Activated naive CD4-positive, alpha-beta T cell treated with anti-CD3 and anti-CD28 coated beads for 36 hours (primary cell): ENCODE data around the gene OR8G1. TPM values are rescaled to one million over a fixed set of nuclear protein-coding genes. Genes with fewer than 3 reads are reported as not detected.
"Not testable (repeated sequence)": the region's sequence is repeated elsewhere in the genome, so short reads cannot be mapped to it uniquely, and the experiment has no call there.

Experiments used
- CTCF ChIA-PET: fragments of 350-600 bp; sonication (Branson Sonifier 250); formaldehyde crosslinking; loops from one replicate; lab custom pipeline; 2021; ENCODE audit warnings: antibody characterized with exemption; lab: Charles Lee
- DNase-seq: peaks from one replicate; pipeline ENCODE4 v3.0.0-alpha.2; 2020
- H3K27ac Mint-ChIP-seq: one replicate; pipeline ENCODE4 v1.8.0; 2021; ENCODE audit warnings: mild to moderate bottlenecking, mixed read lengths
- H3K27me3 Mint-ChIP-seq: one replicate; pipeline ENCODE4 v1.8.0; 2021; ENCODE audit warnings: low read depth, mixed read lengths
- H3K36me3 Mint-ChIP-seq: one replicate; pipeline ENCODE4 v1.8.0; 2021; ENCODE audit warnings: low read depth, mixed read lengths
- H3K4me1 Mint-ChIP-seq: one replicate; pipeline ENCODE4 v1.8.0; 2021; ENCODE audit warnings: low read depth, mixed read lengths
- H3K4me3 Mint-ChIP-seq: one replicate; pipeline ENCODE4 v1.8.0; 2021; ENCODE audit warnings: mild to moderate bottlenecking, moderate library complexity, mixed read lengths
- H3K9me3 Mint-ChIP-seq: one replicate; pipeline ENCODE4 v1.8.0; 2021; ENCODE audit warnings: mixed read lengths
- intact Hi-C: fragments of 100-400 bp; cut with micrococcal nuclease; formaldehyde crosslinking; loops from one replicate; pipeline ENCODE4 v1.15.1; 2023
- total RNA-seq, 2 experiments: library from RNA; stranded (reverse); gene quantifications; one replicate each; pipeline ENCODE4 v1.2.3, GENCODE V29; 2021

OR8G1 gene
- total RNA-seq, 2 experiments from 2014 or later, result not detected

GRCh38 chr11:124265041-124265440, 24.1 kb downstream of the OR8G1 start:
- H3K27me3 Mint-ChIP-seq, H3K27ac Mint-ChIP-seq, intact Hi-C loops, H3K4me3 Mint-ChIP-seq, DNase-seq, H3K9me3 Mint-ChIP-seq, H3K36me3 Mint-ChIP-seq, H3K4me1 Mint-ChIP-seq: not testable (repeated sequence)
- CTCF ChIA-PET, result interaction anchor here (0.6 kb wide), 1 partner anchor 192 kb away, joined by 4 read pairs; no protein-coding TSS in a partner anchor

- H3K4me1 Mint-ChIP-seq, H3K9me3 Mint-ChIP-seq, H3K36me3 Mint-ChIP-seq, intact Hi-C loops, H3K27me3 Mint-ChIP-seq, H3K27ac Mint-ChIP-seq, H3K4me3 Mint-ChIP-seq, DNase-seq: not testable (repeated sequence)
- CTCF ChIA-PET, result interaction anchor here (0.6 kb wide), 1 partner anchor 24 kb away, joined by 3 read pairs; no protein-coding TSS in a partner anchor
Measured at GRCh38 chr11:124270886-124271285, 30.0 kb downstream of the OR8G1 start.

- H3K36me3 Mint-ChIP-seq, result no peaks in the 10 kb centered on the region
- intact Hi-C loops, result no loop called here
Measured at GRCh38 chr11:124274000-124274399, 33.1 kb downstream of the OR8G1 start.

GRCh38 chr11:124276081-124276480, 35.2 kb downstream of the OR8G1 start:
- no peak overlapping the region for H3K4me3 Mint-ChIP-seq
- no peak for DNase-seq
- H3K27ac Mint-ChIP-seq, result no peak overlapping the region
- H3K36me3 Mint-ChIP-seq, result no peaks in the 10 kb centered on the region
- H3K27me3 Mint-ChIP-seq, result peaks cover 4% of the 10 kb centered on the region
- H3K9me3 Mint-ChIP-seq, result no peaks in the 10 kb centered on the region
- CTCF ChIA-PET, result no interaction called here
- intact Hi-C loops, result no loop called here
- H3K4me1 Mint-ChIP-seq, result no peaks in the 10 kb centered on the region

More at GRCh38 chr11:124274000-124274399, 33.1 kb downstream of the OR8G1 start:
- CTCF ChIA-PET, result interaction anchor here (0.6 to 0.8 kb wide), 2 partner anchors 39 to 202 kb away, joined by 3 read pairs; no protein-coding TSS in a partner anchor
- DNase-seq, result no peak
- Mint-ChIP-seq H3K4me1 (no peaks in the 10 kb centered on the region), H3K9me3 (no peaks in the 10 kb centered on the region), H3K4me3 (no peak overlapping the region), H3K27me3 (peaks cover 2% of the 10 kb centered on the region), H3K27ac (no peak overlapping the region)

GRCh38 chr11:124277207-124277606, 36.3 kb downstream of the OR8G1 start:
- CTCF ChIA-PET, result interaction anchor here (0.7 kb wide), 1 partner anchor 208 kb away, joined by 3 read pairs; no protein-coding TSS in a partner anchor
- H3K36me3 Mint-ChIP-seq, result no peaks in the 10 kb centered on the region
- no peak overlapping the region for H3K27ac Mint-ChIP-seq
- intact Hi-C loops, result no loop called here
- no peak overlapping the region for H3K4me3 Mint-ChIP-seq
- no peaks in the 10 kb centered on the region for H3K4me1 Mint-ChIP-seq
- peaks cover 4% of the 10 kb centered on the region for H3K27me3 Mint-ChIP-seq
- no peak for DNase-seq
- H3K9me3 Mint-ChIP-seq, result no peaks in the 10 kb centered on the region

GRCh38 chr11:124277804-124278203, 36.9 kb downstream of the OR8G1 start:
- Mint-ChIP-seq H3K4me1 (no peaks in the 10 kb centered on the region), H3K27ac (no peak overlapping the region), H3K36me3 (no peaks in the 10 kb centered on the region), H3K4me3 (no peak overlapping the region), H3K9me3 (no peaks in the 10 kb centered on the region), H3K27me3 (peaks cover 4% of the 10 kb centered on the region)
- CTCF ChIA-PET, result interaction anchor here (0.7 kb wide), 1 partner anchor 208 kb away, joined by 3 read pairs; no protein-coding TSS in a partner anchor
- no peak for DNase-seq
- intact Hi-C loops, result no loop called here

- CTCF ChIA-PET, result no interaction called here
- peaks cover 4% of the 10 kb centered on the region for H3K27me3 Mint-ChIP-seq
- H3K27ac Mint-ChIP-seq, result no peak overlapping the region
- no peaks in the 10 kb centered on the region for H3K4me1 Mint-ChIP-seq
- H3K4me3 Mint-ChIP-seq, result no peak overlapping the region
- no peaks in the 10 kb centered on the region for H3K36me3 Mint-ChIP-seq
- H3K9me3 Mint-ChIP-seq, result no peaks in the 10 kb centered on the region
- DNase-seq, result no peak
- intact Hi-C loops, result no loop called here
Measured at GRCh38 chr11:124278261-124278660, 37.4 kb downstream of the OR8G1 start.

- Mint-ChIP-seq H3K36me3 (no peaks in the 10 kb centered on the region), H3K9me3 (peaks cover 5% of the 10 kb centered on the region), H3K4me1 (no peaks in the 10 kb centered on the region), H3K27ac (no peak overlapping the region), H3K27me3 (no peaks in the 10 kb centered on the region), H3K4me3 (no peak overlapping the region)
- no peak for DNase-seq
- CTCF ChIA-PET, result no interaction called here
- intact Hi-C loops, result no loop called here
Measured at GRCh38 chr11:124285610-124286344, 44.9 kb downstream of the OR8G1 start.

GRCh38 chr11:124294687-124295086, 53.8 kb downstream of the OR8G1 start:
- no peaks in the 10 kb centered on the region for H3K4me1 Mint-ChIP-seq
- no peak for DNase-seq
- no peak overlapping the region for H3K27ac Mint-ChIP-seq
- CTCF ChIA-PET, result no interaction called here
- H3K36me3 Mint-ChIP-seq, result no peaks in the 10 kb centered on the region
- H3K9me3 Mint-ChIP-seq, result no peaks in the 10 kb centered on the region
- intact Hi-C loops, result no loop called here
- no peak overlapping the region for H3K4me3 Mint-ChIP-seq
- H3K27me3 Mint-ChIP-seq, result peaks cover 9% of the 10 kb centered on the region

GRCh38 chr11:124296016-124296415, 55.1 kb downstream of the OR8G1 start:
- intact Hi-C loops, result no loop called here
- Mint-ChIP-seq H3K27me3 (peaks cover 15% of the 10 kb centered on the region), H3K4me1 (no peaks in the 10 kb centered on the region), H3K27ac (no peak overlapping the region), H3K36me3 (no peaks in the 10 kb centered on the region), H3K4me3 (no peak overlapping the region), H3K9me3 (peaks cover 2% of the 10 kb centered on the region)
- CTCF ChIA-PET, result no interaction called here
- no peak for DNase-seq

- Mint-ChIP-seq H3K9me3 (peaks cover 2% of the 10 kb centered on the region), H3K27me3 (peaks cover 11% of the 10 kb centered on the region), H3K4me1 (no peaks in the 10 kb centered on the region), H3K36me3 (no peaks in the 10 kb centered on the region), H3K4me3 (no peak overlapping the region), H3K27ac (no peak overlapping the region)
- intact Hi-C loops, result no loop called here
- CTCF ChIA-PET, result no interaction called here
- DNase-seq, result no peak
Measured at GRCh38 chr11:124297921-124298320, 57.0 kb downstream of the OR8G1 start.

- Mint-ChIP-seq H3K36me3 (no peaks in the 10 kb centered on the region), H3K27me3 (peaks cover 6% of the 10 kb centered on the region), H3K27ac (no peak overlapping the region), H3K9me3 (peaks cover 2% of the 10 kb centered on the region), H3K4me1 (no peaks in the 10 kb centered on the region), H3K4me3 (no peak overlapping the region)
- intact Hi-C loops, result no loop called here
- CTCF ChIA-PET, result interaction anchor here (0.6 kb wide), 1 partner anchor 1227 kb away, joined by 3 read pairs; no protein-coding TSS in a partner anchor
- DNase-seq, result no peak
Measured at GRCh38 chr11:124301548-124301947, 60.7 kb downstream of the OR8G1 start.
